VCaP (cell line): ENCODE measurements around the gene TJP1.

Experiments used
- H3K27ac ChIP-seq: fragments of 450-650 bp; 2 replicates; pipeline ENCODE4 v1.5.1; 2017
- TF ChIP-seq, protein P1 (sequence below): fragments of 450-650 bp; conservative IDR thresholded peaks from 2 replicates; pipeline ENCODE4 v1.5.1; 2017; ENCODE audit warnings: mild to moderate bottlenecking, moderate library complexity

Gene TJP1

DNA sequence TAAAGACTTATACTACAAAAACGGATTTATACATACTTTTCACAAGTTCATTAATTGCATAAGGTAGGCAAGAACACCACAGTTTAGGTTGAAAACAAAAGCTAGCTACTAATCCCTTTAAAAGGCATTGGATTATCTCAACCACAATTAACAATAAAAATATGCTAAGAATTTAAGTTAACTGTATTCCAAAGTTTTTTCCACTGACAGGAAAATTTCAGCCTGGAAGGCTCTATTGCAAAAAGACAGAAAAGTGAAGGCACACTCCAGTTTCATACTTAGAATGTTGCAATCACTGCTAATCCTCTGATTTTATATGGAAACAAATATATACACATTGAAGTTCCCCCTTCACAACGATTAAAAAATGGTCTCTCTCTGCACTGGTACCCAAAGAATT lies 71.5 kb downstream of the TJP1 start:
- H3K27ac ChIP-seq = no peak overlapping the region
- TF ChIP-seq, protein P1, sequence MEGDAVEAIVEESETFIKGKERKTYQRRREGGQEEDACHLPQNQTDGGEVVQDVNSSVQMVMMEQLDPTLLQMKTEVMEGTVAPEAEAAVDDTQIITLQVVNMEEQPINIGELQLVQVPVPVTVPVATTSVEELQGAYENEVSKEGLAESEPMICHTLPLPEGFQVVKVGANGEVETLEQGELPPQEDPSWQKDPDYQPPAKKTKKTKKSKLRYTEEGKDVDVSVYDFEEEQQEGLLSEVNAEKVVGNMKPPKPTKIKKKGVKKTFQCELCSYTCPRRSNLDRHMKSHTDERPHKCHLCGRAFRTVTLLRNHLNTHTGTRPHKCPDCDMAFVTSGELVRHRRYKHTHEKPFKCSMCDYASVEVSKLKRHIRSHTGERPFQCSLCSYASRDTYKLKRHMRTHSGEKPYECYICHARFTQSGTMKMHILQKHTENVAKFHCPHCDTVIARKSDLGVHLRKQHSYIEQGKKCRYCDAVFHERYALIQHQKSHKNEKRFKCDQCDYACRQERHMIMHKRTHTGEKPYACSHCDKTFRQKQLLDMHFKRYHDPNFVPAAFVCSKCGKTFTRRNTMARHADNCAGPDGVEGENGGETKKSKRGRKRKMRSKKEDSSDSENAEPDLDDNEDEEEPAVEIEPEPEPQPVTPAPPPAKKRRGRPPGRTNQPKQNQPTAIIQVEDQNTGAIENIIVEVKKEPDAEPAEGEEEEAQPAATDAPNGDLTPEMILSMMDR = no peak

GRCh38 chr15:29749365-29750086 lies 72.7 kb downstream of the TJP1 start:
- H3K27ac ChIP-seq = peak overlapping the region; percentile 38
- TF ChIP-seq, protein P1 = no peak

GRCh38 chr15:29747837-29748417 lies 74.3 kb downstream of the TJP1 start:
- TF ChIP-seq, protein P1 = peak; percentile 69
- peak overlapping the region; percentile 38 for H3K27ac ChIP-seq

- H3K27ac ChIP-seq = no peak overlapping the region
- TF ChIP-seq, protein P1 = no peak
These were observed 78.8 kb downstream of the TJP1 start for GRCh38 chr15:29743475-29743874.

DNA sequence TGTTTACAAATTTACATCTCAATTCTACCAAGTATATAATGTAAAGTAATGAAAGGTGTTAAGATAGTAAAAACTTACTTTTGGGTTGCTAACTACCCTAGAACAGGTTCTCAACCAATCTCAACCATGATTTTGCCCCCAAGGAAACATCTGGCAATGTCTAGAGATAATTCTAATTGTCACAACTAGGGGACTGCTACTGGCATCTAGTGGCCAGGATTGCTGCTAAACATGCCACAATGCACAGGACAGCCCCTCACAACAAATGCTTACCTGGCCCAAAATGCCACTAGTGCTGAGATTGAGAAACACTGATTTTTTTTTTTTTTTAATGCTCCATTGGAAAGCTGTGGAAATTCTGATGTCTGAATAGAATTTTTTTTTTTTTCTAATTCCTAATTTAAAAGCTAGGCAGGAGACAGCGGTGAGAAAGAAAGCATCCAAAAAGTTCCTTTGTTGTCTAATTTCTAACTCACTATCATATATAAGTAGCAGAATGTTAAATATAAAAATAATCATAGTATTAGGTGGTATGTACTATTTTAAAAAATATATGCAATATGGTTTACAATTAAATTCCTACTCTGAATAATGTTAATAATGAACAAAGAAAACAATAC lies 81.5 kb downstream of the TJP1 start:
- H3K27ac ChIP-seq = no peak overlapping the region
- TF ChIP-seq, protein P1 = peak; percentile 79

GRCh38 chr15:29736744-29737020 lies 85.6 kb downstream of the TJP1 start:
- H3K27ac ChIP-seq = peak overlapping the region; percentile 82
- TF ChIP-seq, protein P1 = no peak

- TF ChIP-seq, protein P1 = no peak
- H3K27ac ChIP-seq = peak overlapping the region; percentile 82
These were observed 86.1 kb downstream of the TJP1 start for GRCh38 chr15:29736012-29736743.
